GM21381 (cell line): ENCODE data around the gene TNFRSF14.
"Not testable (repeated sequence)": the region's sequence is repeated elsewhere in the genome, so short reads cannot be mapped to it uniquely, and the experiment has no call there.

ENCODE experiments used
- ATAC-seq: cut with Tn5 transposase; IDR thresholded peaks from one replicate; pipeline ENCODE4 v1.9.1; 2021; ENCODE audit warnings: mild to moderate bottlenecking, moderate library complexity; ENCODE audit not compliant: unreplicated experiment

Gene TNFRSF14

GRCh38 chr1:2553076-2553475, 3.1 kb upstream of the TNFRSF14 start:
- not testable (repeated sequence) for ATAC-seq

DNA sequence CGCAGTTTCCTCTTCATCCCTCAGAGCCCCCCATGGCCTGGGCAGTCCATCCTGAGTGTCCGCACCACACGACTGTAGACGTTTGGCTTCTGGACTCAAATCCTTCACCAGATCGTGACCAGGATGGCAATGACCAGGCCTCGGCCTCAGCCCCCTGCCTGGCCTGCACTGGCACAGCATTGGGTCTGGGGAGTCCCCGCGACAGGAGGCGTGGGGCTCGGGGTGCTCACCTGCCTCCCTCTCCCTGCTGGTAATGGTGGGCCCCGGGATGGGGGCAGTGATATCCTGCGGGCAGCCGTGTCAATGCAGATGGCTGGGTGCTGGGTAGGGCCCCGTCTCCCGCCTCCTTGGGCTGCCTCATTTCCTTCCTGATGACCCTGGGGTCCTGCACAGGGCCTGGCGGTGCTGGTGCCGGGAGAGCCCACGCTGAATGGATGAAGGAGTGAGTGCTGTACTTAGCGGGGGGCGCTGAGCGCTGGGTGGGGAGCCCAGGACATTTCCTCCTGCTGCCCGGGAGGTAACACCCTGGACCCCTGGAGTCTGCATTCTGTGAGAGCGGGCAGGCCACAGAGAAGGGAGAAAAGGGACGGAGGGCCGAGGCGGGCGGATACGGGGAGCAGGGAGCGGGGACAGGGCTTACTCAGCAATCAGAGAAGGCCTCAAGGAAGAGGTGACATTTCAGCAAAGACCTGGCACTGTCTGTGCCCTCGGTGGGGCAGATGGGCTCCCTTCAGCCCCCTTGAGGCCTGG, 2.1 kb upstream of the TNFRSF14 start:
- no peak for ATAC-seq

- no peak for ATAC-seq
Measured at GRCh38 chr1:2554621-2555387, 1.4 kb upstream of the TNFRSF14 start.

- peak; percentile 35 for ATAC-seq
Measured at GRCh38 chr1:2555634-2556276, 416 bp upstream of the TNFRSF14 start.

GRCh38 chr1:2556678-2557481, 709 bp downstream of the TNFRSF14 start:
- ATAC-seq, result peak; percentile 19

DNA sequence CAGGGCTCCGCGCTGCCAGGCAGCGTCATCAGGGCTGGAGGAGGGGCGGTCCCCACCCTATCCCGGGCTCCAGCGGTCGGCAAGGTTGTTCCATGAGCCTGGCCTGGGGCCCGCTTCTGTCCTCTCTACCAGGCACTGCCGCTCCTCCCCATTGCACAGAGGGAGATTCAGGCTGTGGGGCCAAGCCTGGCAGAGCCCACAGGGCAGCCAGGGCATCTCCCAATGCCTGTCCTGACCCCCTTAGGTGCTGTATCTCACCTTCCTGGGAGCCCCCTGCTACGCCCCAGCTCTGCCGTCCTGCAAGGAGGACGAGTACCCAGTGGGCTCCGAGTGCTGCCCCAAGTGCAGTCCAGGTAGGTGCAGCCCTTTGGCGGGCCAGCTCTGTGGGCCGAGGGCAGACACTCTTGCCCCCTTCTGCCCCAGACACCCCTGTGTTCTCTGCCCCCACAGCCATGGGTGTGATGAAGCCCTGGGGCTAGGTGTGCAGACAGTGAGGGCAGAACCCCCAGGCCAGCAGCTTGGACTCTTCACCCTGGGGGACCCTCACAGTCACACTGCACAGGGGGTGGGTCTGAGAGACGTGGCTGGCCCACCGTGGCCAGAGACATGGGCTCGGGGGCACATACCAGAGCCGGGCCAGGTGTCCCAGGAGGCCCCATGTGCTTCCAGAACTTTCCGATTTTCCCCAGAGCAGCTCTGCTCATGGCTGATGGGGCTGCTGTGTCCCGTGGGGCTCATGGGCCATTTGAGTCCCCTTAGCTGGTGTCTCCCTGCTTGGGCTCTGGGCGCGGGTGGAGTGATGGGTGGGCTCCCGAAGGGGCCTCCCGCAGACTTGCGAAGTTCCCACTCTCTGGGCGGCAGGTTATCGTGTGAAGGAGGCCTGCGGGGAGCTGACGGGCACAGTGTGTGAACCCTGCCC, 1.6 kb downstream of the TNFRSF14 start:
- no peak for ATAC-seq

DNA sequence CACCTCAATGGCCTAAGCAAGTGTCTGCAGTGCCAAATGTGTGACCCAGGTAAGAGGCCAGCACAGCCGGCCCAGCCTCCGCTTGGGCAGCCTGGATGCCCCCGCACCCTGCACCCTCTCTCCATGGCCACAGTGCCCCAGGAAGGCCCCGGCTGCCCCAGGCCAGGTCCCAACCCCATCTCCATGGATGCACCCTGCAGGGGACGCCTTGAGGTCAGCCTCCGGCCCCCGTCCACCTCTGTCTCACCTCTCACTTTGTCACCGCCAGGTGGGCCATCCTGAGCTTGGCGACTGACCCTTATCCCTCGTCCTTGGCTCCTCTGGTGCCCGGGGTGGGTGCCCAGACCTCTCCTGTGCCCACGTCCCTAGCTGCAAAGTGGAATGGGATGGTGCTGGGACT, 2.2 kb downstream of the TNFRSF14 start:
- ATAC-seq, result no peak

GRCh38 chr1:2558861-2559260, 2.7 kb downstream of the TNFRSF14 start:
- no peak for ATAC-seq

GRCh38 chr1:2559509-2560298, 3.5 kb downstream of the TNFRSF14 start:
- ATAC-seq, result no peak

DNA sequence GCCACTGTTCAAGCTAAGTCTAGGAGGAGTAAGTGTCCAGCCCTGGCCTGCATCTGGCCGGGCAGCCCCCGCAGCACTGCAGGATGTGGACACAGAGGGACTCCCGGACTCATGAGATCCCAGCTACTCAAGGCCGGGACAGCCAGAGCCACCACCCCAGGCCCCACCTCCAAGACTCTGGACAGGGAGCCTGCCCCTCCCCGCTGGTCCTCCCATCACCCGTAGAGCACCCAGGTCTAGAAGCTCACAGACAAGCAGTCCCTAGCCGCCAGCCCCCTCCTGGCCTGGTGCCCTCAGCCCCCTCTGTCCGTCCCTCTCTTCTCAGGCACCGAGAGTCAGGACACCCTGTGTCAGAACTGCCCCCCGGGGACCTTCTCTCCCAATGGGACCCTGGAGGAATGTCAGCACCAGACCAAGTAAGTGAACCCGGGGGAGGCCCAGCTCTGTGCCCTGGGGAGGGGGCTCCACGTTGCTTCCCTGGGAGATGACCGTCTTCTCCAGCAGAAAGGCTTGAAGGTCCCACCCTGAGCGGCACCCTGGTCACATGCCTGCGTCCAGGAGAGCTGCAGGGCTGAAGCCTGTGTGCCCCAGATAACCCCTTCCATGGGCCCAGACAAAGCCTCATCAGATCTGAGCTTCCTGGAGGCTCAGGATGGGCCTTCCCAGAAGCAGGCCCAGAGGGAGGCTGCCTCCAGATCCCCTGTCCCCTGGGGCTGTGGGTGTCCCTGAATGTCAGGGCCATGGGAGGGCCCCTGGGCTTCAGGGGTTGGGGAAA, 4.3 kb downstream of the TNFRSF14 start:
- ATAC-seq, result no peak

- ATAC-seq, result no peak
Measured at GRCh38 chr1:2561446-2561845, 5.3 kb downstream of the TNFRSF14 start.

DNA sequence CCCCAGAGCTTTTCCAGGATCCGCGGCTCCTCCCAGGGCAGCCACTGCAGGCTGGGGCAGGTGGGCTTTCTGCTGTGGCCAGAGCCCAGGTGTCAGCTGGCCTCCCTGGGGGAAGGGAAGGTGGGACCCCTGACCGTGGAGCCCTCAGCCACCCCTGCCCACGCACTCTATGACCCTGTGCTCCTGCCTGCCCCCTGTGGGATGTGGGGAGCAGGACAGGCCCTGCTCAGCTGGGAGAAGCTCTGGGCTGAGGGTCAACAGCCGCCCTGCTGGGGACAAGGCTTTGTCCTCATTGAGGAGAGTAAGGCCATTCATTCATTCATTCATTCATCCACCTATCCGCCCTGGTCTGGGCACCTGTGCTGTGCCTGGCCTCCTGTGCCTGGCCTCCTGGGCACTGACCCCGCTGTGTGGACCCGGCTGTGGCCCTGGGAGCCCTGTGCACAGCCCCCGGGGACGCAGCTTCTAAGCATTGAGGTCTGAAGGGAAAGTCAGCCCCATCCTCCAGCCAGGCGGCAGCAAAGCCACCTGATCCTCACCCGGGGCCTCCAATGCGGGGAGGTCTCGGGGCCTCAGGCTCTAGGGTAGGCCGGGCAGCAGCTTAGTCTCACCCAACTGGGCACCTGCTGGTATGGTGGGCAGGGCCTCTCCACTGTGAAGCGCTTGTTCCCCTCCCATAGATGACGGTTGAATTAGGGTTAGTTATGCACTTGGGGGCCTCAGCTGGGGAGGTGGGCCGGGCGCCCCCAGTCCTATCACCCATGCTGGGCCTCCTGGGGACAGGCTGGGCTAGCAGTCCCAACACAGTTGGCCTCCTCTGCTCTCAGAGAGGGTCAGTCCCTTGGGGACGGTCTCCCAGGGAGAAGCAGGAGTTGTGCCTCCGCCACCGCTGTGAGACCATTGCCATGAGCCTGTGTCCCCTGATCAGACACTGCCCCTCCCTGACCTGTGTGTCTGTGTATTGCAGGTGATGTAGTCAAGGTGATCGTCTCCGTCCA, 6.0 kb downstream of the TNFRSF14 start:
- no peak for ATAC-seq

DNA sequence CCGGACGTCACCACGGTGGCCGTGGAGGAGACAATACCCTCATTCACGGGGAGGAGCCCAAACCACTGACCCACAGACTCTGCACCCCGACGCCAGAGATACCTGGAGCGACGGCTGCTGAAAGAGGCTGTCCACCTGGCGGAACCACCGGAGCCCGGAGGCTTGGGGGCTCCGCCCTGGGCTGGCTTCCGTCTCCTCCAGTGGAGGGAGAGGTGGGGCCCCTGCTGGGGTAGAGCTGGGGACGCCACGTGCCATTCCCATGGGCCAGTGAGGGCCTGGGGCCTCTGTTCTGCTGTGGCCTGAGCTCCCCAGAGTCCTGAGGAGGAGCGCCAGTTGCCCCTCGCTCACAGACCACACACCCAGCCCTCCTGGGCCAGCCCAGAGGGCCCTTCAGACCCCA, 7.0 kb downstream of the TNFRSF14 start:
- no peak for ATAC-seq

DNA sequence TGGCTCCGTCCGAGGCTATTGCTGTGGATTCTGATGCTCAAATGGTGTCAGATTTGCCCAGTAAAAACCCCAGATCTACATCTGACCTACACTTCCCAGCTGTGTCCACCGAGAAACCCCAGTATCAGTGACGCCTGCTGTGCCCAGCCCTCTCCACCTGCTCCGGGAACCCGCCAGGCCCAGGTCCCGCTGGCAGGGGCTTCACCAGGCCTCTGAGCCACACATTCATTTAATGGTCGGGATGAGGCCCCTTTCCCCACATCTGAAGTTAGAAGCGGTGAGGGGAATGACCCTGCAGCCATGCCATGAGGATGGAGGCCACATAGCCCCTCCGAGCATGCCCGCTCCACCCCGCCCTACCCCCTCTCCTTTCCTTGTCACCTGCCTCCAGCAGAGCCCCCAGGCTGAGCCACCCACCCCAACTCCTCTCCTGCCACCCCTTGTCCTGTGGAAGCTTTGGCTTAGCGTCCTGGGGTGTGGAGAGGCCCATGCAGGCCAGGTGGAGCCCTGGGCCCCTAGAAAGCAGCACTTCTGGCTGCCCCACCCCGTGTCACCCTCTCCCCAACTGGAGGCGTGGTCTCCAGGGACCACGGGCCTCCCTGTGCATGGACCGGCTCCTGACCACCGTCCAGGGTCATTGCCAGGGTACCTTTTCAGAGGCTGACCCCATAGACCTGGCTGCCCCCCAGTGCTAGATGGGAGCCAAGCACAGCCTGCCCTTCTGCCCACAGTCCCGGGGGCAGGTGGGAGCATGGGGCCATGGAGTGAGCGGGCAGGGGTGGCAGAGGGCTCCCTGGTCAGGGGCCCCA, 8.0 kb downstream of the TNFRSF14 start:
- ATAC-seq, result no peak

GRCh38 chr1:2564815-2565374, 8.7 kb downstream of the TNFRSF14 start:
- ATAC-seq, result no peak
